Large intestine (tissue), 3 donors: ENCODE measurements around the gene TREX2. TPM values are rescaled to one million over a fixed set of nuclear protein-coding genes. Genes with fewer than 3 reads are reported as not detected.
A peak's percentile ranks its signal among the peaks of the same experiment; 100 is the strongest.
"Not testable (repeated sequence)": the region's sequence is repeated elsewhere in the genome, so short reads cannot be mapped to it uniquely, and the experiment has no call there.

Source experiments
- DNase-seq, 2 donors: peaks; one replicate each; pipeline versions ENCODE4 v3.0.0 to v3.0.0-alpha.2; 2013
- H3K27ac ChIP-seq: one replicate; pipeline ENCODE4 v1.5.1; 2013; ENCODE audit warnings: low read length
- H3K27me3 ChIP-seq: 2 replicates; pipeline ENCODE4 v1.6.1; 2013; ENCODE audit warnings: low read length; ENCODE audit not compliant: control insufficient read depth, insufficient read depth
- H3K36me3 ChIP-seq: 2 replicates; pipeline ENCODE4 v1.6.1; 2013; ENCODE audit warnings: low read length; ENCODE audit not compliant: control insufficient read depth, insufficient read depth
- H3K4me1 ChIP-seq: one replicate; pipeline ENCODE4 v1.6.1; 2013; ENCODE audit warnings: low read length; ENCODE audit not compliant: control insufficient read depth, insufficient read depth
- H3K4me3 ChIP-seq: one replicate; pipeline ENCODE4 v1.5.1; 2013; ENCODE audit warnings: low read length
- H3K9me3 ChIP-seq: one replicate; pipeline ENCODE4 v1.6.1; 2013; ENCODE audit warnings: mild to moderate bottlenecking, low read depth, low read length, moderate library complexity; ENCODE audit not compliant: control insufficient read depth
- WGBS: methylation state at CpG from one replicate; pipeline ENCODE4 v1.1.5; 2013; ENCODE audit warnings: low lambda C conversion rate; ENCODE audit not compliant: insufficient coverage; 5-methylcytosine and 5-hydroxymethylcytosine counted together
- polyA plus RNA-seq: library from polyadenylated mRNA; unstranded; fragments of 120-200 nt; gene quantifications from one replicate; pipeline ENCODE4 v1.2.1, GENCODE V29; 2013

Gene TREX2
- polyA plus RNA-seq, 1 donor, result 0.30 TPM

DNA sequence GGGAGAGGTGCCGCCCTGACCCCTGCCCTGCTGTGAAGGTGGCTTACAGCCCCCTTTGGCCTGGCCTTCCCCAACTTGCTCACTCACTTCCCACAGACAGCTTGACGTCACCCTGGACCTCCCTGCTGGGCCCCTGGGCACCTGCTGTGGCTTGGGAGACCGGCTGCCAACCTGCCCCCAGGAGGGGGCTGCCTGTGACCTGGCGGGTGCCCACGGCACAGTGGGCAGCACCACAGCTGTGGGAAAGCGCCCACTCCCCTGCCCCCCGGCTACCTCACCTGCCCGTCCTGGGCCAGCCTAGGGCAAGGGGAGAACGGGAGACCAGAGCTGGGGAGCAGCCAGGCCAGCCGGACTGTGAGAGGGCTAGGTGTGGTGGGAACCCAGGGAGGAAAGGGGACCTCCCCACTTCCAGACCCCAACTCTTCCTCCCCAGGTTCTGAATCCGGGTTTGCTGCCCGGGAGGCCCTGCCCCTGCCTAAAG lies 36.9 kb downstream of the TREX2 start:
- no peaks in the 10 kb centered on the region for H3K27me3 ChIP-seq
- no peak overlapping the region for H3K27ac ChIP-seq
- WGBS, result no CpG with 5 or more reads among the region's 12 CpGs
- no peaks in the 10 kb centered on the region for H3K36me3 ChIP-seq
- H3K9me3 ChIP-seq, result no peaks in the 10 kb centered on the region
- H3K4me1 ChIP-seq, result peaks cover 7% of the 10 kb centered on the region
- H3K4me3 ChIP-seq, result no peak overlapping the region
- no peak for DNase-seq

DNA sequence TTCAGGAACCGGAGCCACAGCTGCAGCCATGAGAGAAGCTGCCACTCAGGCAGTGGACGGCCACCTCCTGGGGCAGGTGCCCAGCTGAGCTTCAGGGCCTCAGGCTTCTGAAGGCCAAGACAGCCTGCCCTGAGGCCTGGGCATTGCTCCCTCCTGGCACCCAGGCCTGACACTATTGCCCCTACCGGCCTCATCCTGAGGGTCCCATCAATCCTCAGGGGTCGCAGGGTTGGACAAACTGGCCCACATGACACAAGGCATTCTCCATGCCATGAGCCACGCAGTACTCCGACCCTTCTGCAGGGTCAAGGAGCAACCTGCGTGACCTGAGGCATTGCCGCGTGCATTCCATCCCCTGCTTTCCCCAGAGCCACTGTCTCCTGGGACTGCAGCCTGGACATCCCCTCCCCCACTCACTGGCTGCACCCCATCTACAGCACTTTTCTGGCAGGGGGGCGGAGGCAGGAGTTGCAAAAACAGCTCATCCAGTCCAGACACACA lies 37.6 kb downstream of the TREX2 start:
- no peak overlapping the region for H3K4me3 ChIP-seq
- WGBS, result no CpG with 5 or more reads among the region's 10 CpGs

DNA sequence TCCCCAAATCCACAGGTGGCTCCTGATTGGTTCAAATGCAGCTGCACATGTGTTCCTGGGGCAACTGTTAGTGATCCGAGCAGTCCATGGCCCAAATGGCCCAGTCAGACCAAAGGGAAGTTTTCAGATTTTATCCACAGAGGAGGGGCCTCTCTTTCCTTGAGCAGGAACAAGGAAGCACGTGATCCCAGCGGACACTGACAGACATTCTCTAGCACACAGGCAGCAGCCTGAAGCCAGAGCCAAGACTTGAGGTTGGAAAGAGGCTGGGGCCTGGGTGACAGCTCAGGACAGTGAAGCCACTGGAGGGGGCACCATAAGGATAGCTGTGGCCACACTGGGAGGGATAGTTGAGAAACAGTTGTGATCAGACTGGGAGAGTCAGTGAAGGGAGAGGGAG lies 38.1 kb downstream of the TREX2 start:
- H3K4me1 ChIP-seq, result peaks cover 7% of the 10 kb centered on the region

More for the DNA sequence above, 37.6 kb downstream of the TREX2 start:
- no peak for DNase-seq
- peaks cover 7% of the 10 kb centered on the region for H3K4me1 ChIP-seq
- no peaks in the 10 kb centered on the region for H3K36me3 ChIP-seq
- H3K27me3 ChIP-seq, result no peaks in the 10 kb centered on the region
- H3K9me3 ChIP-seq, result no peaks in the 10 kb centered on the region
- no peak overlapping the region for H3K27ac ChIP-seq

DNA sequence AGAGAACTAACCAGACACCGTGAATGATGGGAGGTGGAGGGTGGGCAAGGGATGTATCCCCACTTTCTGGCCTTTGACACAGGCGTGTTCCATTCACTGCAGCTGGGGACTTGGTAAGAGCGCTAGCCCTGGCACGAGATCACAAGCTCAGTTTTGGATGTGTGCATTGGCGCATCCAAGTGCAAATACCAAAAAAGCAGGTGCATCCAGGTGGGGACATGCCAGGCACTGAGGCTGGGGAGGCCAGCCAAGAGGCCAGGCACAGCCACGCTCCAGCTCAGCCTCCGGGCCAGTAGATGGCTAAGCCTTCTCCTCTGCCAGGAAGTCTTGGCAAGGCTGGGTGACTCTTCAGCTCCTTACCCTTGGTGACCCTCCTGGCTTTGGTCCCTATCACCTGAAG lies 39.0 kb downstream of the TREX2 start:
- no CpG with 5 or more reads among the region's 7 CpGs for WGBS

More for the DNA sequence above, 38.1 kb downstream of the TREX2 start:
- no CpG with 5 or more reads among the region's 3 CpGs for WGBS
- Histone ChIP-seq H3K27ac (no peak overlapping the region), H3K4me3 (no peak overlapping the region), H3K36me3 (no peaks in the 10 kb centered on the region), H3K27me3 (no peaks in the 10 kb centered on the region), H3K9me3 (no peaks in the 10 kb centered on the region)
- DNase-seq, result peak in 1 of 2 donors; percentile 14

DNA sequence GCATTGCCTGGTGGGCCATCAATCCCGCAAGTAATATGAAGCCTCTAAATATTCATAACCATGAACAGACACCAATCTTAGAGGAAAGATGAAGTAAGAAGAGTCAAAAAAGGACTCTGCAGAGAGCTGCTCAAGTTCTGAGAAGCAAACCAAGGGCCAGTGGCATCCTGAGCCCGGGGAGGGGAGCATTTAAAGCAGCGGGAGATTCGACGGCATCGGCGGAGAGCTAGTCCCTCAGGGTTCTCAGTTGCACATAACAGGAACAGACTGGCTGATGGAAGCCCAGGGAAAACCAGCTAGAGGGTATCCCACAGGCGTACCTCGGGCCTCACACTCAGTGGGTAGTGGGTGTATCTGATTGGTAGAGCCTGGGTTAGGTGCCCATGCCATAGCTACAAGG lies 39.8 kb downstream of the TREX2 start:
- Histone ChIP-seq H3K36me3 (no peaks in the 10 kb centered on the region), H3K27ac (no peak overlapping the region), H3K4me1 (peaks cover 6% of the 10 kb centered on the region), H3K27me3 (no peaks in the 10 kb centered on the region), H3K9me3 (peaks cover 3% of the 10 kb centered on the region), H3K4me3 (no peak overlapping the region)
- DNase-seq, result no peak
- no CpG with 5 or more reads among the region's 9 CpGs for WGBS

More for the DNA sequence above, 39.0 kb downstream of the TREX2 start:
- Histone ChIP-seq H3K9me3 (no peaks in the 10 kb centered on the region), H3K36me3 (no peaks in the 10 kb centered on the region), H3K27me3 (no peaks in the 10 kb centered on the region), H3K27ac (no peak overlapping the region), H3K4me1 (peaks cover 7% of the 10 kb centered on the region), H3K4me3 (no peak overlapping the region)
- no peak for DNase-seq

DNA sequence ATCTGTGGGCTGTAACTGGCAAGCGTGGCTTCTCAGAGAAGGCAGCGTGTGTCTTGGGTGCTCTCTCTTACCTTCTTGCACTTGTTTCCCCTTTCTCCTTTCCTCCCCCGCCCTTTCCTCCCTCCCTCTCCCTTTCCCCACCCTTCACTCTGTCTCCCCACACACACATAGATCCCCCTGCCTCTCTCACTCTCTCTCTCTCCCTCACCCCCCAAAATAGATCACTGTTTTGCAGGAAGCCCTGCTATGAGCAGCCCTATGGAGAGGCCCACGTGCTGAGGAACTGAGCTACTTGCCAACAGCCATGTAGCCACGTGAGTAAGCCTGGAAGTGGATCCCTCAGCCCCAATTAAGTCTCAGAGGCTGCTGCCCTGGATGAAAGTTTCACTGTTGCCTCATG lies 40.4 kb downstream of the TREX2 start:
- Histone ChIP-seq H3K4me1 (peaks cover under 1% of the 10 kb centered on the region), H3K4me3 (no peak overlapping the region), H3K9me3 (peaks cover 6% of the 10 kb centered on the region), H3K27me3 (no peaks in the 10 kb centered on the region), H3K36me3 (no peaks in the 10 kb centered on the region), H3K27ac (no peak overlapping the region)
- no peak for DNase-seq
- WGBS, result no CpG with 5 or more reads among the region's 5 CpGs

DNA sequence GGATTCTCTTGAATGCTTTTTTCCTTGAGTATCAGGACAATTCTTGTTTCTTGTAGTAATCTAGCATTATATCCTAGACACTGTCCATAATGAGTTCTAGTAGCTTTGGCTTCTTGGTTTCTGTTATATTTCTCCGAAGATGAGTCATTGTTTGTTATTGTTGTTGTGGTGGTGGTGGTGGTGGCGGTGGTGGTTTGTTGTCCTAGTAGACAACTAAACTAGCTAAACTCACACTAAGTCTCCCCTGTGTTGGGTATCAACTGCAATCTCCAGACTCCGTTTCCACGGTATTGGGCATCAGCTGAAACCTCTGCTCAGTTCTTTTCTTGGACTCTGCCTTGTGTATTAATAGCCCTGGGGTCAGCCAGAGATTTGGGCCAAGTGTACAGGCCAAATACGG lies 41.5 kb downstream of the TREX2 start:
- not testable (repeated sequence) for H3K27ac ChIP-seq, H3K4me1 ChIP-seq, H3K27me3 ChIP-seq, H3K4me3 ChIP-seq, H3K36me3 ChIP-seq, DNase-seq, H3K9me3 ChIP-seq
- no CpG with 5 or more reads among the region's 5 CpGs for WGBS

DNA sequence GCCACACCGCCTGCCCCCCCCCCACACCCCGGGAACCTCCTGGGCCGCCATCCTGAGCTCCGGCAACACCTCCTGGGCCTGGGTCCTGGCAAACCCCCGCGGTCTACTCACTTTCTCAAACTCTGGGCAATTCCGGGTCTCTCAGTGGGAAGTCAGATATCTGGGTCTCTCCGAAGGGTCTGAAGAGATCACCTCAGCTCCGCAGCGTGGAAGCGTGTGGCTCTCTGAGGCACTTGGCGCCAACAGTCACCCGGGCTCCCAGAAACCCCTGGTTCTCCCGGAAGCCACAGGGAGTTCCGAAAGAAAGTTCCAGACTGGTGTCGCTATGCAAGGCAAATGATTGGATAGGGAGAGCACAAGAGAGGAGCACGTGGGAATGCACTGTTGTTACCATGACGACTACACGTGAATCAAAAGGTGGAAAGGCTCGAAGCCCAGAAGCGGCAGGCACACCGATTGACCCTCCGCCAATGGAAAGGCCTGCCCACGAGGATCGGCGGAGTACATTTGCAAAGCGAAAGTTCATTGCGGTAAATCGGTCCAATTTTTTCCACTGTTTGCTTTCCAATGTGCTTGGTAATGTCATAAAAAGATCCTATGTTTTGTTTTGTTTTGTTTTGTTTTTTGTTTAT lies 44.6 kb downstream of the TREX2 start, which contains the start of gene PNMA6E:
PNMA6E (minus strand) TSS at position 218 of the 632 bp plus-strand sequence. CDS start 2,501 bp downstream, outside the sequence.
- H3K27me3 ChIP-seq, result no peaks in the 10 kb centered on the region
- no CpG with 5 or more reads among the region's 29 CpGs for WGBS
- H3K27ac ChIP-seq, result no peak within 1 kb of the TSS

DNA sequence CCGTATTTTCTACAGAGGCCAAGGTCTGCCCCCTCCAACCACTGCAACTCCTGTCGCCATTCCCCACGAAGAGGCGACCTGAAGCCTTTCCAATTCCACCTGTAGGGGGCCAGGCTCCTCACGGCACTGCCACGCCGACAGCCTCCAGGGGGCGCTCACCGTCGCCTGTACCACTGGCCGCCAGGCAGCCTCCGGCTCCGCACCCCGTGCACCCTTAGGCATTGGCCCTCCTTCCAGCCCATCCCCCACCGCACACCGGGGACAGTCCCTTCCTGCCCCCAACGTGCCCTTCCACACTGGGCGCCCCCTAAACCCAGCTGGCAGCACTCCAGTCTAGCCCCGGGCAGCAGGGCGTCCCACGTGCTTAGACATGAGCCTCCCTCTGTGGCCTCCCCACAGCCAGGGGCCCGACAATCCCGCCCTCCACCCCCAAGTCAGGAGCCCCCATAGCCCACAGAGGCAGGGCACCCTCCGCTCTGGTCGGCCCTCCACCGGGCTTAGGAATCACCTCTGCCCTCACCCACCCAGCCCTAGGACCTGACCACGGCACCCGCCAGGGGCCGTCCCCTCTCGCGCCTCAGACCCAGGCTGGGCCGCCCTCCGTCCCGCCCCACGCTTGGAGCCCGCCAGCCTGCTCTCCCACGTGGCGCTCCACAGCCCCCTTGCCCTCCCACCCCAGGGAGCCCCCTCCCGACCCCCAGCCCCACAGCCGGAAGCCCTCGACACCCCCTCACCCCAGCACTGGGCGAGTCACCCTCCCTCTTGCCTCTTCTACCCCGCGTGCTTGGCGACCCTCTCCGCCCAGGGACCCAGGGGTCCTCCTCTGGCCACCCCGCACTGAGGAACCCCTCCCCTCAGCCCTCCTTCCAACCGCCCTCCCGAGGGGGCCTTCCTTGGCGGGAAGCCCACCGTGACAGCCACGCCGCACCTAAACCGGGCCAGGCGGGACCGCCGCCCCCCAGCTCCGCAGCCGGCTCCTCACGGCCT lies 45.4 kb downstream of the TREX2 start:
- H3K36me3 ChIP-seq, result no peaks in the 10 kb centered on the region
- H3K4me1 ChIP-seq, result no peaks in the 10 kb centered on the region
- no peak overlapping the region for H3K27ac ChIP-seq
- peaks cover 6% of the 10 kb centered on the region for H3K9me3 ChIP-seq
- no peak overlapping the region for H3K4me3 ChIP-seq
- DNase-seq, result peak in 1 of 2 donors; percentile 12
- no peaks in the 10 kb centered on the region for H3K27me3 ChIP-seq
- no CpG with 5 or more reads among the region's 60 CpGs for WGBS

More for the DNA sequence above, 44.6 kb downstream of the TREX2 start, which contains the start of gene PNMA6E:
- H3K9me3 ChIP-seq, result peaks cover 6% of the 10 kb centered on the region
- no peak within 1 kb of the TSS for H3K4me3 ChIP-seq
- H3K4me1 ChIP-seq, result no peaks in the 10 kb centered on the region
- no peak for DNase-seq
- H3K36me3 ChIP-seq, result no peaks in the 10 kb centered on the region

DNA sequence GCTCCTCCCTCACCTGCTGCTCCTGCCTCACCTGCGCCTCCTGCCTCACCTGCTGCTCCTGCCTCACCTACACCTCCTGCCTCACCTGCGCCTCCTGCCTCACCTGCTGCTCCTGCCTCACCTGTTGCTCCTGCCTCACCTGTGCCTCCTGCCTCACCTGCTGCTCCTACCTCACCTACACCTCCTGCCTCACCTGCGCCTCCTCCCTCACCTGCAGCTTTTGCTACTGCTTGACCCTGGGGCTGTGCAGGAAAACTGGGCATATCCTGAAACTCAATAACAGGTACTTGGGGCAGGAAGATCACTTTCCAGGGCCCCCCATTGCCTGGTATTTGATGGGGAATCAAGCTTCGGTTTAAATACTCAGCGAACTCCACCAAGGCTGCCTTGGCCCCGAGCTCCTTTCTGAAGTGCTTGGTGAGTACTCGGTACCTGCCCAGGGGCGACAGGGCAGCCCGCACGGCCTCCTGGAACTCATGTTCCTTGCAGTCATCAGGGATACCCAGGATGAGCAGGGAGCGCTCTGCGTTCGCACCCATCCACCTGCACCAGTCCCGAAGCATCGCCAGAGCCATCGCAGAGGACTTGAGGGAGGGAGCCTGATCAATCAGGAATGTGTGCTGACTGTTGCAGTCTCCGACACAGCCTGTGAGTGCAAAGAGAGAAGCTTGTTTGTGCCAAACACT lies 47.4 kb downstream of the TREX2 start:
- Histone ChIP-seq H3K36me3 (no peaks in the 10 kb centered on the region), H3K4me3 (no peak overlapping the region), H3K9me3 (peaks cover 6% of the 10 kb centered on the region), H3K4me1 (no peaks in the 10 kb centered on the region), H3K27me3 (no peaks in the 10 kb centered on the region), H3K27ac (no peak overlapping the region)
- WGBS, result no CpG with 5 or more reads among the region's 17 CpGs
- no peak for DNase-seq
